HUES6 (cell line): ENCODE data around the gene LINC01488.

ENCODE experiments used
- H3K27ac ChIP-seq: 2 replicates; pipeline ENCODE4 v1.7.0; 2013; ENCODE audit warnings: low read depth, mild to moderate bottlenecking, low read length, inconsistent platforms
- H3K27me3 ChIP-seq: 2 replicates; pipeline ENCODE4 v1.6.1; 2013; ENCODE audit warnings: low read length; ENCODE audit not compliant: control insufficient read depth, insufficient read depth
- H3K36me3 ChIP-seq: 2 replicates; pipeline ENCODE4 v1.6.1; 2013; ENCODE audit warnings: low read length; ENCODE audit not compliant: control insufficient read depth, insufficient read depth
- H3K4me1 ChIP-seq: 2 replicates; pipeline ENCODE4 v1.6.1; 2013; ENCODE audit warnings: low read length; ENCODE audit not compliant: control insufficient read depth, insufficient read depth
- H3K4me3 ChIP-seq: 2 replicates; pipeline ENCODE4 v1.5.1; 2013; ENCODE audit warnings: low read depth, low read length
- H3K9ac ChIP-seq: one replicate; pipeline ENCODE4 v1.6.1; 2013; ENCODE audit warnings: mild to moderate bottlenecking, low read length
- H3K9me3 ChIP-seq: 2 replicates; pipeline ENCODE4 v1.6.1; 2013; ENCODE audit warnings: low read depth, low read length; ENCODE audit not compliant: control insufficient read depth, insufficient read depth

LINC01488 gene

DNA sequence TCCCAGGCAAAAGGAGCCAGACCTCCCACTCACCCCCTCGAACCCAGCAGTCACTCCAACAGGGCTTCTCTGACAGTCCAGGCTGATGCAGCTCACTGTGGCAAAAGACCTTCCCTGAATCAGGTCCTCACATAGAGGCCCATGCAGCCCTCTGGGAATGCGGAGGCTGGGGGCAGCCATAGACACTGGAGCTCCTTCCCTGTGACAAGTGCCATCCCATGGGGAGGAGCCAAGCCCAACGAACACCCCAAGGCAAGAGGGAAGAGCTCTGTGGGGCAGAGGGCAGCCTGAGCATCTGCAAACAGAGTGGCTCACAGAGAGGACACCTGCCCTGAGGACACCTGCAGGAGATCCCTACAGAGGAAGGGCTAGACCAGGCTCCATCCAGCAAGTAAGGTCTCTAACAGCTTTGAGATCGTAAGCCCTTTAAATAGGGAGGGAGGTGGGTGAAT is at the start of gene LINC01488:
TSS of gene LINC01488 (plus strand) at position 271 of the 452 bp plus-strand sequence.
- no peak within 1 kb of the TSS for H3K4me3 ChIP-seq
- peaks cover 6% of the 10 kb centered on the region; the same call in 1 of the 2 replicates for H3K9me3 ChIP-seq
- H3K9ac ChIP-seq = no peak within 1 kb of the TSS
- no peaks in the 10 kb centered on the region for H3K36me3 ChIP-seq
- H3K4me1 ChIP-seq = peaks cover 38% of the 10 kb centered on the region
- peaks cover 15% of the 10 kb centered on the region for H3K27me3 ChIP-seq
- no peak within 1 kb of the TSS for H3K27ac ChIP-seq

DNA sequence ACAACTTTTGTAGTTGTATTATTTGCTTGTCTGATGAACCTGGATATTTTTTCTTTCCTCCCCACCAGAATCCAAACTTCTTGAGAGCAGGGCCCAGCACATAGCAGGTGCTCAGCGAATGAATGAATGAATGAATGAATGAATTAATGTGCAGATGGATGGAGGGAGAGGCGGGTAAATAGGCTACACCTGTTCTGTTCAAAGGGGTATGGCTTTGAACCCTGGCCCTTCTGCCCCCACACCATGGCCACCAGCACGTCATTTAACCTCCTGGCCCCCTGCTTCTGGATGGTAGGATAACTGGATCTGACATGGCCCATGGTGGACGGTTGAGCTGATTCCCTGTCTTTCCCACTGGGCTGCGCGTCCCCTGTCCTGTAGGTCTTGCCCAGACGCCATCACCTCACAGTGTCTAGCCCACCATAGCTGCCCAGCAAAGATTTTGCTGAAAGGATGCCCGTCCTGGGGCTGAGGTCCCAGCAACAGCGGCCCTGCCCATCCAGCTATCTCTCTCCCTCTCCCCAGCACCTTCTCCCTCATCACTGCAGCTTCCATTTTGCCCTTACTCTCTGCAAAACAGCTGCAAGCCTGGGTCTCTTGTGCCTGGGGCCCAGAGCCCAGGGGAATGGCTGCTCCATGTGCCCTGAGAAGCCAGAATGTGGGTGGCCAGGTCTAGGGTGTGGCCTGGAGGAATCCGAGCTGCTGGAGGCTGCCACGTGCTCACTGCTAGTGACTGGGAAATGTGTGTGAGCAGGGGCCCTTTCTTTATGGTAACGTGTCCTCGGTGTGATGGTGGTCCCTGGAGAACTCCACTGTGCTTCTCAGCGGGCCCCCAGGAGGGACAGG is 49.3 kb upstream of the LINC01488 start:
- H3K9me3 ChIP-seq = no peaks in the 10 kb centered on the region
- H3K4me1 ChIP-seq = peaks cover 35% of the 10 kb centered on the region
- H3K9ac ChIP-seq = no peak overlapping the region
- H3K27me3 ChIP-seq = no peaks in the 10 kb centered on the region
- no peak overlapping the region for H3K27ac ChIP-seq
- H3K36me3 ChIP-seq = no peaks in the 10 kb centered on the region
- no peak overlapping the region for H3K4me3 ChIP-seq

DNA sequence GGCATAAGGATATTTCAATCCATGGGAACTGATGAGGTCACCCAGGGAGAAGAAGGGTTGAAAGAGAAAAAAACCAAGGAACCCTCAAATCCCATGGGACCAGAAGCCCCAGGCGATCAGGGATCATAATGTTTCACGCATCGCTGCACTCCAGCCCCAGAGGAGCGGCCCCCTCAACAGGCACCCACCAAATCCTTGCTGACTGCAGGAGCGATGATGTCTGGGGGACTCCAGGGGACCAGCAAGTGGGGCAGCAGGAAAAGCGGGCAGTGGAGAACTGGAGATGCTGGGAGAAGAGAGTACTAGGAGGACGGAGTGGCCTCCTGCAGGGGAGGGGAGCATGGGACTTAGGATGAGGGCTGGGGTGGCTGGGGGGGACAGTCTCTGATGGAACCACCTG is 47.7 kb upstream of the LINC01488 start:
- Histone ChIP-seq H3K4me1 (peaks cover 51% of the 10 kb centered on the region), H3K27me3 (no peaks in the 10 kb centered on the region)

GRCh38 chr11:69434471-69434931 is 47.0 kb upstream of the LINC01488 start:
- Histone ChIP-seq H3K27me3 (no peaks in the 10 kb centered on the region), H3K27ac (peak overlapping the region; percentile 50)

More for the DNA sequence above, 47.7 kb upstream of the LINC01488 start:
- H3K9me3 ChIP-seq = no peaks in the 10 kb centered on the region
- H3K36me3 ChIP-seq = no peaks in the 10 kb centered on the region
- H3K9ac ChIP-seq = no peak overlapping the region
- H3K4me3 ChIP-seq = no peak overlapping the region
- no peak overlapping the region for H3K27ac ChIP-seq

DNA sequence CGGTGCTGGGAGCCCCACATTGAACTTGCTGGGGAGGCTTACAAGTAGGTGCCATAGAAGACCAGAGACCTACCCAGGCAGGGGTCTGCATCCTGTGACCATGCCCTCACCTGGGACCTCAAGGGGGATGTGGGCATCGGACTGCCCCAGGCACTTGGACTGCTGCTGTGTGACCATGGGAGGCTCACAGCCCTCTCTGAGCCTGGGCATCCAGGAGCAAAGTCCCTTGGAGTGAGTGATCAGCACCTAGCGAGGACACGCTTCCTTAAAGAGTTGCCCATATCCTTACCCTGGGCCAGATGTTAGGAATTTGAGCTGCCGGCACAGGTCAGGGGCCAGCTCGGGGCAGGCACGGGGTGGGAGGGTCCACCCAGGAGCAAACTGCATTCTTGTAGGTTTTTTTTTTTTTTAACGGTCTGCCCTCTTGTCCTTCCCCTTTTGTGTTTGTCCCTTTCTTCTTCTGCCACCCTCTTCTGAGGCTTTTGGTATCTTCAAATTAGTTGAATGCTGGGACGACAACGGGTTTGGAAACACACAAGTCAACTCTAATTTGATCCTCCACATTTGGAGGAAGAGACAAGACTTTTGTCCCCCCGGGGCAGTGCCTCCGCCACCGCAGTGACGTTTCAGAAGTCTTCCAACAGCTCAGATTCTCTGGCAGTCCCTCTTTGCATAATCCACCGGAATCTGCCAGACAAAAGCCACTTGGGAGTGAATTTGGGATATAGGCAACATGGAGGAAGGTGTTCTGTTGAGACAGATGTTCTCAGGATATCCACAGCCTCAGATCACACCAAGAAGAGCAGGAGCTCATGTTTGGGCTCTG is 46.1 kb upstream of the LINC01488 start:
- Histone ChIP-seq H3K9ac (peak overlapping the region; percentile 47), H3K36me3 (no peaks in the 10 kb centered on the region), H3K27ac (0 out of 2 replicates have a peak overlapping the region, but pooled peaks have one; percentile 50), H3K9me3 (no peaks in the 10 kb centered on the region), H3K4me1 (peaks cover 61% of the 10 kb centered on the region), H3K27me3 (peaks cover 4% of the 10 kb centered on the region; the same call in 1 of the 2 replicates), H3K4me3 (no peak overlapping the region)

More at GRCh38 chr11:69434471-69434931, 47.0 kb upstream of the LINC01488 start:
- no peaks in the 10 kb centered on the region for H3K36me3 ChIP-seq
- peaks cover 58% of the 10 kb centered on the region for H3K4me1 ChIP-seq
- H3K9ac ChIP-seq = peak overlapping the region; percentile 47
- no peaks in the 10 kb centered on the region for H3K9me3 ChIP-seq
- H3K4me3 ChIP-seq = no peak overlapping the region

DNA sequence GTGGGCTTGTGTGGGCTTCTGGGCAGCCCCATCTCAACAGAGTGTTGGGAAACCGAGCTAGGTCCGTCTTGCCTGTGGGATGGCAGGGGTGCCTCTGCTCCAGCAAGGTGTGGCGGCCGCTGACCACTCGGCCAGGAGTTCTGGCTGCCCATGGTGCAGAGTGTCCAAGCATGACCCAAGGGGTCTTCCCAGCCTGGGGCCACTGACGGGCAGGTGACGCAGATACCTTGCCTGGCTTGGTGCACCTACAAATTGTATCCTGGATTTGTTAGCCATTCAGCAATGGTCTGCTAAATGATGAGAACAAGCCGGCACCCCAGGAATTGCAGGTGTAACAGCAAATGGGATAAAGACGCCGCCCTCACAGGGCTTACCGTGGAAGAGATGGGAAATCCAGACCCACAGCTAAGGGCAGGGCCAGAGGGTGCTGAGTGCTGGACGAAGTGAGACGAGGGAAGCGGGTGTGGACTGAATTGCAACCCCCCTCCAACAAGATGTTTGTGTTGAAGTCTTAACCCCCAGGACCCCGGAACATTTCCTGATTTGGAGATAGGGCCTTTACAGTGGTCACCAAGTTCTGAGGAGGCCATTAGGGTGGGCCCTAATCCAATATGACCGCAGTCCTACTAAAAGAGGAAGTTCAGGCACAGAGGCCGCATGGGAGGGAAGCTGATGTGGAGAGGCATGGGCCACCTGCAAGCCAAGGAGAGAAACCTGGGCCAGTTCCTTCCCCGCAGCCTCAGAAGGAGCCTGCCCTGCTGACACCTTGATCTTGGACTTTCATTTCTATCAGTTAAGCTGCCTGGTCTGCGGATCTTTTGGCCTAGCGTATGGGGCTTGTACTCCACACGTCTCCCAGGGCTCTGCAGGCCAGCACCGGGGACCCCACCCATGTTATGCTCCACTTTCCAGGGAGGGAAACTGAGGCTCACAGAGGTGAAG is 45.2 kb upstream of the LINC01488 start:
- H3K4me3 ChIP-seq = no peak overlapping the region
- H3K9ac ChIP-seq = no peak overlapping the region
- no peak overlapping the region for H3K27ac ChIP-seq
- no peaks in the 10 kb centered on the region for H3K36me3 ChIP-seq
- peaks cover 4% of the 10 kb centered on the region; the same call in 1 of the 2 replicates for H3K27me3 ChIP-seq
- no peaks in the 10 kb centered on the region for H3K9me3 ChIP-seq
- peaks cover 61% of the 10 kb centered on the region for H3K4me1 ChIP-seq

DNA sequence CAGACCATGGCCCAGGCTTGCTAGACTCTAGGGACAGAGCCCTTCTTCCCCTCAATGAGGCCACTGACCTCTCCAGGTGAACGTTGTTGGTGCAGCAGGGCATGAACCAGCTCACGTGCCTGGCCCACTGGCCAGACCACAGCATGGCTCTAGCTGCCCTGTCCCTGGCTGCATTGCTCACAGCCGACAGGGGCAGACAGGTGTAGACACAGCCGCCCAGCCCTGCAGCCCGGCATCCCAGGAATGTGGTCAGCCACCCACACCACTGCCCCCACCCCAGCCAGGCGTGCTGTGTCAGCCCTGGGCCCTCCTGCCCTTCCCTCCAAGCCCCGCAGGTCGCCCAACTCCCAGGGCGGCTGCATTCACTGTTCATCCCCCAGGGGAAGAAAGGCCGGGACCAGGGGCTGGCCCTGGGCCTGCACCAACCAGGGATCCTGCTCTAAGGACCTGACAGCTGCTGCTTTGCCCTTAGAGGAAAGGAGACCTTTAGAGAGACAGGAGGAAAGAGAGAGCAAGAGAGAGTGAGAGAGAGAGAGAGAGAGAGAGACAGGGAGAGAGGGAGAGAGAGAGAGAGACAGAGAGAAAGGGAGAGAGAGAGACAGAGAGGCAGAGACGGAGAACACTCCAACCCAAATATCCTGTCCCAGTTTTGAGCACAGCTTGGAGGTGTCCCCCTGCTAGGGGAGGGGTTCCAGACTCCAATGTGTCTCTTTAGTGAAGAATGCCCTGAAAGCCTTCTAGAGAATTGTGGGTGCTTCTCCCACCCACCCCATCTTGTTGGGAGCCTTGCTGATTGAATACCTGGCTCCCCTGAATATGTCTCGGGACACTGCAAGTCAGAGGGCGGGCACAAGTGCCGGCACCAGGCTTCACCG is 44.2 kb upstream of the LINC01488 start:
- Histone ChIP-seq H3K4me3 (no peak overlapping the region), H3K9me3 (no peaks in the 10 kb centered on the region), H3K27ac (no peak overlapping the region; the same call in 1 of the 2 replicates), H3K4me1 (peaks cover 64% of the 10 kb centered on the region), H3K36me3 (no peaks in the 10 kb centered on the region), H3K27me3 (peaks cover 4% of the 10 kb centered on the region; the same call in 1 of the 2 replicates), H3K9ac (peak overlapping the region; percentile 20)

- Histone ChIP-seq H3K4me1 (peaks cover 70% of the 10 kb centered on the region), H3K36me3 (no peaks in the 10 kb centered on the region), H3K27ac (no peak overlapping the region; the same call in 1 of the 2 replicates), H3K4me3 (no peak overlapping the region), H3K9me3 (no peaks in the 10 kb centered on the region), H3K27me3 (peaks cover 4% of the 10 kb centered on the region; the same call in 1 of the 2 replicates), H3K9ac (peak overlapping the region; percentile 31)
Observed at GRCh38 chr11:69437876-69438205, 43.6 kb upstream of the LINC01488 start.

- Histone ChIP-seq H3K27me3 (peaks cover 4% of the 10 kb centered on the region; the same call in 1 of the 2 replicates), H3K9ac (peak overlapping the region; percentile 31), H3K27ac (no peak overlapping the region), H3K9me3 (no peaks in the 10 kb centered on the region), H3K4me1 (peaks cover 74% of the 10 kb centered on the region), H3K36me3 (no peaks in the 10 kb centered on the region), H3K4me3 (no peak overlapping the region)
Observed at GRCh38 chr11:69438286-69438920, 43.1 kb upstream of the LINC01488 start.
